HepG2 (cell line): ENCODE results near the gene GPR17. TPM values are rescaled to one million over a fixed set of nuclear protein-coding genes. Genes with fewer than 3 reads are reported as not detected.

ENCODE experiments used
- BATF2 ChIP-seq: sonication (generic); formaldehyde crosslinking; IDR thresholded peaks from 2 replicates; pipeline ENCODE4 v1.8.0; 2022; ENCODE audit warnings: mild to moderate bottlenecking, missing genetic modification reagents, moderate library complexity
- CBX2 ChIP-seq, 2 experiments: fragments of 200-600 bp in 1 of 2; sonication (generic); formaldehyde crosslinking in 1 of 2; IDR thresholded peaks; 2 replicates each; pipeline versions ENCODE4 v1.7.0 to v1.8.1; 2018 to 2022; ENCODE audit warnings: low read depth in 2 of 2, low read length in 1 of 2, mild to moderate bottlenecking in 1 of 2, missing genetic modification reagents in 1 of 2
- ETS1 ChIP-seq: sonication (generic); formaldehyde crosslinking; IDR thresholded peaks from 2 replicates; pipeline ENCODE4 v1.4.0; 2020; ENCODE audit warnings: missing genetic modification reagents
- IKZF5 ChIP-seq: IDR thresholded peaks from 2 replicates; pipeline ENCODE4 v1.6.1; 2018; ENCODE audit warnings: missing genetic modification reagents, mild to moderate bottlenecking, missing compliant biosample characterization
- KDM1A ChIP-seq: IDR thresholded peaks from 2 replicates; pipeline ENCODE4 v1.6.1; 2016; ENCODE audit warnings: missing compliant biosample characterization
- MTF1 ChIP-seq: sonication (generic); formaldehyde crosslinking; IDR thresholded peaks from 2 replicates; pipeline ENCODE4 v1.5.0; 2020; ENCODE audit warnings: missing genetic modification reagents
- PLSCR1 ChIP-seq: sonication (generic); formaldehyde crosslinking; IDR thresholded peaks from 2 replicates; pipeline ENCODE4 v1.5.0; 2020; ENCODE audit warnings: missing genetic modification reagents, mild to moderate bottlenecking, borderline replicate concordance
- PTBP1 ChIP-seq: fragments of 200-400 bp; formaldehyde crosslinking; IDR thresholded peaks from 2 replicates; pipeline ENCODE4 v1.6.1; 2018; ENCODE audit warnings: low read length, low read depth; ENCODE audit not compliant: poor library complexity, severe bottlenecking
- ZFP91 ChIP-seq: sonication (generic); formaldehyde crosslinking; IDR thresholded peaks from 2 replicates; pipeline ENCODE4 v1.9.0; 2022; ENCODE audit warnings: missing genetic modification reagents, mild to moderate bottlenecking, borderline replicate concordance
- ZNF24 ChIP-seq: fragments of 450-650 bp; IDR thresholded peaks from 2 replicates; pipeline ENCODE4 v1.6.1; 2017; ENCODE audit warnings: antibody characterized with exemption, mild to moderate bottlenecking
- ZNF274 ChIP-seq: sonication (generic); formaldehyde crosslinking; IDR thresholded peaks from 2 replicates; pipeline ENCODE4 v1.5.1; 2020; ENCODE audit warnings: mild to moderate bottlenecking, missing genetic modification reagents
- ZNF350 ChIP-seq: sonication (generic); formaldehyde crosslinking; IDR thresholded peaks from 2 replicates; pipeline ENCODE4 v1.4.0; 2020; ENCODE audit warnings: mild to moderate bottlenecking, low read depth, missing genetic modification reagents, borderline replicate concordance
- ZNF572 ChIP-seq: sonication (generic); formaldehyde crosslinking; IDR thresholded peaks from 2 replicates; pipeline ENCODE4 v1.5.1; 2020; ENCODE audit warnings: mild to moderate bottlenecking, missing genetic modification reagents
- ZNF615 ChIP-seq: sonication (generic); formaldehyde crosslinking; IDR thresholded peaks from 2 replicates; pipeline ENCODE4 v1.5.0; 2020; ENCODE audit warnings: mild to moderate bottlenecking, missing genetic modification reagents, borderline replicate concordance
- ZNF790 ChIP-seq: sonication (generic); formaldehyde crosslinking; IDR thresholded peaks from 2 replicates; pipeline ENCODE4 v1.8.0; 2022; ENCODE audit warnings: missing genetic modification reagents, mild to moderate bottlenecking, borderline replicate concordance
- polyA plus RNA-seq, 8 experiments: library from polyadenylated mRNA; depleted of rRNA in 3 of 8; stranded (reverse) in 7 of 8; unstranded in 1 of 8; fragments of >200 nt; fragmentation: Illumina TruSeq in 4 of 8; extraction: Trizol in 4 of 8; gene quantifications; 2 replicates each; pipeline versions ENCODE4 v1.2.1 to v1.2.3, GENCODE V29; 2011 to 2016; ENCODE audit warnings: low read depth in 4 of 8, missing spikeins in 1 of 8, mixed read lengths in 1 of 8; ENCODE audit not compliant: insufficient read depth in 1 of 8
- total RNA-seq, 5 experiments: library from RNA; depleted of rRNA; stranded (reverse); fragments of >200 nt; fragmentation: Illumina TruSeq; extraction: Trizol; gene quantifications; 2 replicates each; pipeline ENCODE4 v1.2.3, GENCODE V29; 2016; ENCODE audit warnings: low read depth in 1 of 5

GPR17 gene
- total and polyA plus RNA-seq, 2 of the 13 experiments (the other 11 are each of a cell fraction or from before 2014, with no cell fraction given): not detected

- TF ChIP-seq ZFP91 (no peak; the same call in 1 of the 2 replicates), PTBP1 (peak; percentile 27), ZNF790 (CRISPR knock-in tag) (peak; percentile 36; the same call in 1 of the 2 replicates), MTF1 (no peak), ZNF615 (CRISPR knock-in tag) (no peak), PLSCR1 (CRISPR knock-in tag) (no peak), ZNF24 (no peak), IKZF5 (CRISPR knock-in tag) (no peak), ZNF350 (CRISPR knock-in tag) (peak; percentile 51; the same call in 1 of the 2 replicates), ZNF274 (CRISPR knock-in tag) (no peak), ZNF572 (CRISPR knock-in tag) (peak; percentile 95), ETS1 (CRISPR knock-in tag) (no peak), KDM1A (CRISPR knock-in tag) (no peak), CBX2 (IDR thresholded peaks at IDR 0.05; ENCODE audit: low read depth, low read length) (no peak), CBX2 (CRISPR knock-in tag; IDR thresholded peaks at IDR 0.05; ENCODE audit: low read depth) (peak; percentile 80; the same call in 1 of the 2 replicates), BATF2 (CRISPR knock-in tag) (no peak)
Measured at GRCh38 chr2:127640082-127641072, 5.6 kb upstream of the GPR17 start (continued).
